ENCODE data around the gene ADGRL2.

The ADGRL2 gene

DNA sequence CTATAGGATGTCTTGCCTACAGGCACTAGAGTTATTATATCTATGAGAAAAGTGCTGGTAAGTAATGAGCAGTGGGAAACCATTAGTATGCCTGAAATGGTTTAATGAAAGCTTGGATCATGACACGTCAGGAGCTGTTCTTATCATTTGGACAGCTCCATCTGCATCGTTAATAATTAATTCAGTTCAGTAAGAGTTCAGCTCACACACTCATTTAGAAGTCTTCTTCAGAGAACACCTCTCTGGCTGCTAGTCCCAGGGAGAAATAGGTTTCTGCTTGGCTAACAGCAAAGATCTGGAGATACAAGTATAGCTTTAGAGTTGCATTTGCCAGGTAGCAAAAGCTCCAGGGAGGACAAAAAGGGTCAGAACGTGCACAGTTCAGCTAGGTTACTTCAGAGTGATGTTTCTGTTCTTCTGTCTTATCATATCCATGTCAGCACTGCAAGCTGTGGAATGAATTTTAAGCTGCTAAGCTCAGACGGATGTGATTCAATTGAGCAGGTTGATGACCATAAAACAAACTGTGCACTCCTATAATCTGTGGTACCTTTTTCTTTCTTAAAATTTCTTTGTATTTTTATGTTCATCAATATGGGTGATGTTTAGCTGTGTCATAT is 173.6 kb downstream of the ADGRL2 start:
- DNase-seq, result no peak
- Histone ChIP-seq H3K9ac (ENCODE audit: low read length) (no peak overlapping the region), H2BK12ac (ENCODE audit: low read length) (no peak overlapping the region), H2AFZ (ENCODE audit: insufficient read depth, low read length, poor library complexity) (no peak overlapping the region), H3K27me3 (ENCODE audit: insufficient read depth, low read length) (no peaks in the 10 kb centered on the region), H3K23ac (ENCODE audit: low read length) (no peak overlapping the region), H3K14ac (ENCODE audit: low read length) (no peak overlapping the region), H2BK5ac (ENCODE audit: low read depth, low read length, poor library complexity) (no peak overlapping the region), H3K79me2 (ENCODE audit: control insufficient read depth, insufficient read depth, low read length, poor library complexity) (no peaks in the 10 kb centered on the region), H3K79me1 (ENCODE audit: low read length) (no peaks in the 10 kb centered on the region), H2BK120ac (ENCODE audit: insufficient read depth, low read length, poor library complexity) (no peak overlapping the region), H3K36me3 (ENCODE audit: control insufficient read depth in 1 of 2, insufficient read depth in 2 of 2, low read length in 2 of 2) (peaks cover 3 to 6% of the 10 kb centered on the region in 2 experiments), H3K4me1 (ENCODE audit: control insufficient read depth in 1 of 2, insufficient read depth in 2 of 2, low read length in 2 of 2) (no peaks in the 10 kb centered on the region), H3K18ac (ENCODE audit: low read length) (no peak overlapping the region), H3K4me2 (ENCODE audit: low read length) (no peak overlapping the region), H3K4ac (ENCODE audit: low read depth, low read length) (no peak overlapping the region), H4K8ac (ENCODE audit: low read depth, low read length) (no peak overlapping the region), H2AK5ac (ENCODE audit: low read length) (no peak overlapping the region), H4K12ac (ENCODE audit: low read depth, low read length) (no peak overlapping the region), H3K9me3 (ENCODE audit: insufficient read depth, low read depth, low read length) (no peaks in the 10 kb centered on the region), H3K27ac (ENCODE audit: low read depth, low read length) (no peak overlapping the region), H4K91ac (ENCODE audit: low read depth, low read length) (no peak overlapping the region), H3K4me3 (ENCODE audit: low read depth, low read length) (no peak overlapping the region)
- WGBS (ENCODE audit: extremely low coverage, insufficient coverage, insufficient read length), result no CpG with 5 or more reads among the region's 4 CpGs

DNA sequence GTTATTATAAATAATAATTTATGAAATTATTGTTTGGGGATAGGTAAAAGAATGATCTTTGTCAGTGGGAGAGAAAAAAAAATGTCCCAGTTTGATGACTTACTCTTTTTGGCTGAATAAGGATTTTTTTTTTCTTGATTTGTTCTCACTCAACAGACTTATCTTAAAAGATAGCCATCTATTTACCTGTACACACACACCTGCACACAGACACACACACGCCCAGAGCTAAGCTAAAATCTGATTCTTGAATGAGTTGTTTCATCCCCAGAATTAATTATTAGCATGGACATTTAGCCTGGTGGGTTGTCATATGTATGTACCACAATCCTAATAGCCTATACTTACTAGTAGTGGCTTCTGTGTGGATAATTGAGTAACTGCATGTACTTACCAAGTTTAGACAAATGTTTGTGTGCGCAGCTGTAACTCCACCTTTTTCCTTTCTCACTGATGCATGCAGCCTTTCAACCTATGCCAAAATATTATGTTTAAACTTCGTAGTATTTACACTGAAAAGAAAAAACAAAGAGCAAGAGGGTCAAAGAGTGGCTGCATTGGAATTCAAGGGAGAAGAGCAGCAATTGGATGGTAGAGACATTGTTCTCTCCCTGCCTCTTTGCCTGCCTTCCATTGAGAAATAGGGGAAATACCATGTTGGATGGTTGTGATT is 174.3 kb downstream of the ADGRL2 start:
- peaks cover 3 to 6% of the 10 kb centered on the region in 2 experiments for H3K36me3 ChIP-seq (ENCODE audit: control insufficient read depth in 1 of 2, insufficient read depth in 2 of 2, low read length in 2 of 2)
- no CpG with 5 or more reads among the region's 3 CpGs for WGBS (ENCODE audit: extremely low coverage, insufficient coverage, insufficient read length)
- no peak overlapping the region for H3K14ac ChIP-seq (ENCODE audit: low read length)
- H3K79me1 ChIP-seq (ENCODE audit: low read length), result no peaks in the 10 kb centered on the region
- no peaks in the 10 kb centered on the region for H3K79me2 ChIP-seq (ENCODE audit: control insufficient read depth, insufficient read depth, low read length, poor library complexity)
- no peaks in the 10 kb centered on the region for H3K9me3 ChIP-seq (ENCODE audit: insufficient read depth, low read depth, low read length)
- no peak overlapping the region for H3K23ac ChIP-seq (ENCODE audit: low read length)
- no peak overlapping the region for H2AFZ ChIP-seq (ENCODE audit: insufficient read depth, low read length, poor library complexity)
- H3K27ac ChIP-seq (ENCODE audit: low read depth, low read length), result no peak overlapping the region
- H2BK5ac ChIP-seq (ENCODE audit: low read depth, low read length, poor library complexity), result no peak overlapping the region
- H3K4ac ChIP-seq (ENCODE audit: low read depth, low read length), result no peak overlapping the region
- H3K18ac ChIP-seq (ENCODE audit: low read length), result no peak overlapping the region
- no peak overlapping the region for H3K4me3 ChIP-seq (ENCODE audit: low read depth, low read length)
- no peaks in the 10 kb centered on the region for H3K27me3 ChIP-seq (ENCODE audit: insufficient read depth, low read length)
- H4K91ac ChIP-seq (ENCODE audit: low read depth, low read length), result no peak overlapping the region
- no peak overlapping the region for H3K9ac ChIP-seq (ENCODE audit: low read length)
- H3K4me1 ChIP-seq (ENCODE audit: control insufficient read depth in 1 of 2, insufficient read depth in 2 of 2, low read length in 2 of 2), result no peaks in the 10 kb centered on the region
- H3K4me2 ChIP-seq (ENCODE audit: low read length), result no peak overlapping the region
- no peak overlapping the region for H2BK120ac ChIP-seq (ENCODE audit: insufficient read depth, low read length, poor library complexity)
- H4K12ac ChIP-seq (ENCODE audit: low read depth, low read length), result no peak overlapping the region
- DNase-seq, result no peak
- H4K8ac ChIP-seq (ENCODE audit: low read depth, low read length), result no peak overlapping the region
- no peak overlapping the region for H2BK12ac ChIP-seq (ENCODE audit: low read length)
- no peak overlapping the region for H2AK5ac ChIP-seq (ENCODE audit: low read length)

DNA sequence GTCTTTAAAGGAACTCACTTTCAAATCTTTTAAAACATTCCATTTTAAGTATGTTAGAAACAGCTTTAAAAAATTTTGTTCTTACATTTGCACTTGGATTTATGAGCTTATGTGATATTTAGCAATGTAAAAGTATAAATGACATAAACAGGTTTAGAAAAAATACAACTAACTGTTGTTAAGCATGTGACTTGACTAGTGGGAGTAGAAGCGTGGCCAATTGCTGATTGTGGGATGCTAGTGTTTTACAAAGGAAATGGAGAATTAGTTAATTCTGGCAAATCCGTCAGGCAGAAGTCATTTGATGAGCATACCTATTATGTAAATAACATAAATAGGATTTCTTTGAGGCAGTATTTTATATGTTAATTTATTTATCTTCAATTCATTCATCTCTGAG is 175.8 kb downstream of the ADGRL2 start:
- Histone ChIP-seq H3K4me1 (ENCODE audit: control insufficient read depth in 1 of 2, insufficient read depth in 2 of 2, low read length in 2 of 2) (no peaks in the 10 kb centered on the region), H3K27me3 (ENCODE audit: insufficient read depth, low read length) (no peaks in the 10 kb centered on the region), H3K36me3 (ENCODE audit: control insufficient read depth in 1 of 2, insufficient read depth in 2 of 2, low read length in 2 of 2) (peaks cover 3 to 4% of the 10 kb centered on the region in 2 experiments), H4K12ac (ENCODE audit: low read depth, low read length) (no peak overlapping the region), H3K4ac (ENCODE audit: low read depth, low read length) (no peak overlapping the region), H2BK12ac (ENCODE audit: low read length) (no peak overlapping the region), H3K18ac (ENCODE audit: low read length) (no peak overlapping the region), H3K4me2 (ENCODE audit: low read length) (no peak overlapping the region), H2AK5ac (ENCODE audit: low read length) (no peak overlapping the region), H3K14ac (ENCODE audit: low read length) (no peak overlapping the region), H3K27ac (ENCODE audit: low read depth, low read length) (no peak overlapping the region), H2BK5ac (ENCODE audit: low read depth, low read length, poor library complexity) (no peak overlapping the region), H4K8ac (ENCODE audit: low read depth, low read length) (no peak overlapping the region), H3K9ac (ENCODE audit: low read length) (no peak overlapping the region), H2AFZ (ENCODE audit: insufficient read depth, low read length, poor library complexity) (no peak overlapping the region), H3K23ac (ENCODE audit: low read length) (no peak overlapping the region), H3K79me2 (ENCODE audit: control insufficient read depth, insufficient read depth, low read length, poor library complexity) (no peaks in the 10 kb centered on the region), H4K91ac (ENCODE audit: low read depth, low read length) (no peak overlapping the region), H3K4me3 (ENCODE audit: low read depth, low read length) (no peak overlapping the region), H3K9me3 (ENCODE audit: insufficient read depth, low read depth, low read length) (no peaks in the 10 kb centered on the region), H3K79me1 (ENCODE audit: low read length) (no peaks in the 10 kb centered on the region), H2BK120ac (ENCODE audit: insufficient read depth, low read length, poor library complexity) (no peak overlapping the region)
- no CpG with 5 or more reads among the region's 2 CpGs for WGBS (ENCODE audit: extremely low coverage, insufficient coverage, insufficient read length)
- DNase-seq, result no peak

DNA sequence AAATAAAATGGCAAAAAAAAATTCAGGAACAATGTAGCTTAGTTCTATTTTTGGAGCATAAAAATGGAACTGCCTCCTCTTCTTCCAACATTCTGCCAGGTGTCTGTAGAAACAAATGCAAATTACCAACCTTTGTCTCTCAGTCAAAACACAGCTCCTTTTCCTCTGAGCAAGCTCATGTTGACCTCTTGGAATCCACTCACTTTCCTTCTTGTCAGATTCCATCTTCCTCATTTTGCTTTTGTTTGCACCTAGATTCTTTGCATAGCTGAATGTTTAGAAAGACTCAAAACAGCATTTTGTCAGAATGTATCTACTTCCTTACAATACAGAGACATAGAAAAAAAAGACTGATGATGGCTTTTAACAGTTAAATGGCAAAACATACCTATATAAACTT is 178.2 kb downstream of the ADGRL2 start:
- H4K91ac ChIP-seq (ENCODE audit: low read depth, low read length), result no peak overlapping the region
- H3K4me3 ChIP-seq (ENCODE audit: low read depth, low read length), result no peak overlapping the region
- H3K18ac ChIP-seq (ENCODE audit: low read length), result no peak overlapping the region
- peak in 1 of 2 donors; percentile 40 for DNase-seq
- no peaks in the 10 kb centered on the region for H3K4me1 ChIP-seq (ENCODE audit: control insufficient read depth in 1 of 2, insufficient read depth in 2 of 2, low read length in 2 of 2)
- H3K23ac ChIP-seq (ENCODE audit: low read length), result no peak overlapping the region
- no peaks in the 10 kb centered on the region for H3K9me3 ChIP-seq (ENCODE audit: insufficient read depth, low read depth, low read length)
- no peak overlapping the region for H3K4me2 ChIP-seq (ENCODE audit: low read length)
- no peak overlapping the region for H3K9ac ChIP-seq (ENCODE audit: low read length)
- no peak overlapping the region for H3K14ac ChIP-seq (ENCODE audit: low read length)
- no peak overlapping the region for H4K12ac ChIP-seq (ENCODE audit: low read depth, low read length)
- no peak overlapping the region for H3K27ac ChIP-seq (ENCODE audit: low read depth, low read length)
- no peak overlapping the region for H2AFZ ChIP-seq (ENCODE audit: insufficient read depth, low read length, poor library complexity)
- H3K36me3 ChIP-seq (ENCODE audit: control insufficient read depth in 1 of 2, insufficient read depth in 2 of 2, low read length in 2 of 2), result peaks cover 0 to 6% of the 10 kb centered on the region in 2 experiments
- no peaks in the 10 kb centered on the region for H3K27me3 ChIP-seq (ENCODE audit: insufficient read depth, low read length)
- H3K79me2 ChIP-seq (ENCODE audit: control insufficient read depth, insufficient read depth, low read length, poor library complexity), result no peaks in the 10 kb centered on the region
- no peaks in the 10 kb centered on the region for H3K79me1 ChIP-seq (ENCODE audit: low read length)
- no peak overlapping the region for H4K8ac ChIP-seq (ENCODE audit: low read depth, low read length)
- no peak overlapping the region for H2BK5ac ChIP-seq (ENCODE audit: low read depth, low read length, poor library complexity)
- no peak overlapping the region for H2BK12ac ChIP-seq (ENCODE audit: low read length)
- no peak overlapping the region for H2AK5ac ChIP-seq (ENCODE audit: low read length)
- H3K4ac ChIP-seq (ENCODE audit: low read depth, low read length), result no peak overlapping the region
- H2BK120ac ChIP-seq (ENCODE audit: insufficient read depth, low read length, poor library complexity), result no peak overlapping the region

All from trophoblast cell (in vitro differentiated cells and primary cell).